ENCODE measurements around the gene NEDD4L. TPM values are rescaled to one million over a fixed set of nuclear protein-coding genes. Genes with fewer than 3 reads are reported as not detected.

The NEDD4L gene
- total RNA-seq, 4 donors from 2014 or later = 32.5 to 65.6 (median 43.4) TPM

GRCh38 chr18:58394602-58395425 lies 350.8 kb downstream of the NEDD4L start:
- no peak for TF ChIP-seq CTCF (IDR thresholded peaks at IDR 0.05; ENCODE audit: low read depth)

GRCh38 chr18:58396144-58396543 lies 352.1 kb downstream of the NEDD4L start:
- no peak for TF ChIP-seq CTCF (IDR thresholded peaks at IDR 0.05; ENCODE audit: low read depth)

GRCh38 chr18:58396966-58397365 lies 352.9 kb downstream of the NEDD4L start:
- no peak for TF ChIP-seq CTCF (IDR thresholded peaks at IDR 0.05; ENCODE audit: low read depth)

- TF ChIP-seq CTCF (IDR thresholded peaks at IDR 0.05; ENCODE audit: low read depth) = no peak
Measured at GRCh38 chr18:58397385-58398132, 353.5 kb downstream of the NEDD4L start.

- no peak for TF ChIP-seq CTCF (IDR thresholded peaks at IDR 0.05; ENCODE audit: low read depth)
Measured at GRCh38 chr18:58398648-58399398, 354.8 kb downstream of the NEDD4L start.

- TF ChIP-seq CTCF (IDR thresholded peaks at IDR 0.05; ENCODE audit: low read depth) = no peak
Measured at GRCh38 chr18:58400331-58400870, 356.4 kb downstream of the NEDD4L start.
